Keratinocyte (primary cell): ENCODE measurements around the gene HPS1. TPM values are rescaled to one million over a fixed set of nuclear protein-coding genes. Genes with fewer than 3 reads are reported as not detected.

Experiments used
- DNase-seq: peaks from one replicate; pipeline ENCODE4 v3.0.0-alpha.2; 2011; ENCODE audit warnings: low read depth, missing footprints, low spot score
- FAIRE-seq: peaks from 2 replicates; lab custom pipeline; 2011; peaks lifted over from hg19 to GRCh38; lab: Jason Lieb, UNC
- H2AFZ ChIP-seq: 2 replicates; pipeline ENCODE4 v1.6.0; 2012; ENCODE audit warnings: low read length, control low read depth, inconsistent platforms; ENCODE audit not compliant: control insufficient read depth
- H3K27ac ChIP-seq: 2 replicates; pipeline ENCODE4 v1.5.1; 2011; ENCODE audit warnings: low read length; ENCODE audit not compliant: control insufficient read depth, insufficient read depth
- H3K27me3 ChIP-seq: 3 replicates; pipeline ENCODE4 v1.6.0; 2011; ENCODE audit warnings: low read length; ENCODE audit not compliant: control insufficient read depth, insufficient read depth; ENCODE audit errors: extremely low read depth
- H3K36me3 ChIP-seq, 2 experiments: 2 replicates in 1 of 2; 3 replicates in 1 of 2; pipeline ENCODE4 v1.5.1; 2011; ENCODE audit warnings: low read length in 2 of 2, mild to moderate bottlenecking in 1 of 2; ENCODE audit not compliant: control insufficient read depth in 2 of 2, insufficient read depth in 2 of 2; ENCODE audit errors: extremely low read depth in 1 of 2
- H3K4me1 ChIP-seq: 3 replicates; pipeline ENCODE4 v1.5.1; 2011; ENCODE audit warnings: low read length; ENCODE audit not compliant: control insufficient read depth, insufficient read depth; ENCODE audit errors: extremely low read depth
- H3K4me2 ChIP-seq: 3 replicates; pipeline ENCODE4 v1.6.0; 2011; ENCODE audit warnings: low read depth, low read length; ENCODE audit not compliant: control insufficient read depth, insufficient read depth; ENCODE audit errors: extremely low read depth
- H3K4me3 ChIP-seq, 3 experiments: fragments of 200-600 bp in 1 of 3; sonication (generic) in 1 of 3; 2 replicates in 2 of 3; 3 replicates in 1 of 3; pipeline ENCODE4 v1.5.1; 2011 to 2016; ENCODE audit warnings: low read length in 3 of 3, mild to moderate bottlenecking in 3 of 3, control low read depth in 2 of 3, inconsistent platforms in 1 of 3, low read depth in 1 of 3, mixed read lengths in 1 of 3, mixed run types in 1 of 3, moderate library complexity in 1 of 3; ENCODE audit not compliant: control insufficient read depth in 2 of 3, insufficient read depth in 2 of 3; ENCODE audit errors: extremely low read depth in 1 of 3
- H3K79me2 ChIP-seq: 2 replicates; pipeline ENCODE4 v1.6.0; 2012; ENCODE audit warnings: low read length; ENCODE audit not compliant: control insufficient read depth, insufficient read depth
- H3K9ac ChIP-seq: 3 replicates; pipeline ENCODE4 v1.6.0; 2011; ENCODE audit warnings: low read length; ENCODE audit not compliant: control insufficient read depth, insufficient read depth; ENCODE audit errors: extremely low read depth
- H3K9me1 ChIP-seq: 3 replicates; pipeline ENCODE4 v1.6.0; 2011; ENCODE audit warnings: low read length; ENCODE audit not compliant: control insufficient read depth, insufficient read depth; ENCODE audit errors: extremely low read depth
- H3K9me3 ChIP-seq: 2 replicates; pipeline ENCODE4 v1.5.1; 2012; ENCODE audit warnings: low read depth, low read length; ENCODE audit not compliant: control insufficient read depth
- H4K20me1 ChIP-seq: 3 replicates; pipeline ENCODE4 v1.6.0; 2011; ENCODE audit warnings: low read length; ENCODE audit not compliant: control insufficient read depth, insufficient read depth; ENCODE audit errors: extremely low read depth
- CTCF ChIP-seq, 3 experiments: IDR thresholded peaks in 1 of 3; conservative IDR thresholded peaks in 1 of 3; optimal IDR thresholded peaks in 1 of 3; 2 replicates in 2 of 3; 3 replicates in 1 of 3; pipeline versions ENCODE3 to v1.5.1; 2011; ENCODE audit warnings: low read length in 3 of 3, mild to moderate bottlenecking in 3 of 3, moderate library complexity in 2 of 3, control low read depth in 1 of 3, inconsistent platforms in 1 of 3; ENCODE audit not compliant: insufficient read depth in 2 of 3; ENCODE audit errors: extremely low read depth in 1 of 3
- EZH2 ChIP-seq: IDR thresholded peaks from one replicate; pipeline ENCODE4 v1.6.1; 2012; ENCODE audit warnings: inconsistent platforms, mild to moderate bottlenecking, low read length, moderate library complexity
- dilution Hi-C: fragments of 300-500 bp; cut with MboI; formaldehyde crosslinking; loops from one replicate; pipeline ENCODE4 v1.7.0; 2020; ENCODE audit warnings: low sequenced_read_pairs; ENCODE audit not compliant: extremely low pct_ligation_motif_present
- polyA plus RNA-seq, 5 experiments: library from polyadenylated mRNA; depleted of rRNA in 3 of 5; stranded (reverse) in 3 of 5; stranded (forward) in 1 of 5; unstranded in 1 of 5; fragments of >200 nt; gene quantifications; 1 replicate in 1 of 5; 2 replicates in 3 of 5; 3 replicates in 1 of 5; pipeline versions ENCODE4 v1.2.1 to v1.2.3, GENCODE V29; 2011 to 2012; ENCODE audit warnings: missing spikeins in 2 of 5, low read depth in 1 of 5, low replicate concordance in 1 of 5

The HPS1 gene
- polyA plus RNA-seq, 1 donor (not counting 4 experiments of a cell fraction or from before 2014, with no cell fraction given): 39.4 TPM

DNA sequence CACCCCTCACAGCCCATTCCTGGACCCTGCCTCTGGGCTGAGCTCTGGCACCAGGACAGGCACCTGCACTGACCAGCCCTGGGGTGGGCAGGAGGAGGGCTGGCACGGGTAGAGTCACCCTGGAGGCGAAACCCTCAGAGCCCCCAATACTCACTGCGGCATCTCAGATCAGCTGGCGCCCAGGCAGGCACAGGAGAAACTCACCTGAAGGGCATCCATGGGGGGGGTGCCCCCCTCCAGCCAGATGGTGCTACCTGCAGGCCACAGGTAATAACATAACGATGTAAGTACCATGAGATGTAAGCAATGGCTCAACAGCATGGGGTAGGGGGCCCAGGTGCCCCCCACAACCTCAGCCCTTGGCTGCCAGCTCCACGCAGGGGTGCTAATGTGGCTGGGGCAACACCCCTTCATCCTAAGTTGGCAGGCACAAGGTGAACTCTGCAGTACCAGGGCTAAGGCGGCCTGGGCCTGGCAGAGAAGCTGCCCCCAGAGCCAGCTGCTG, 19.7 kb downstream of the HPS1 start:
- no peak overlapping the region for H2AFZ ChIP-seq
- TF ChIP-seq CTCF (optimal IDR thresholded peaks at IDR 0.05 in 1 of 3, IDR thresholded peaks at IDR 0.05 in 1 of 3, conservative IDR thresholded peaks at IDR 0.05 in 1 of 3; ENCODE audit: extremely low read depth in 1 of 3, insufficient read depth in 2 of 3, low read length in 3 of 3) (no peak), EZH2 (no peak)

DNA sequence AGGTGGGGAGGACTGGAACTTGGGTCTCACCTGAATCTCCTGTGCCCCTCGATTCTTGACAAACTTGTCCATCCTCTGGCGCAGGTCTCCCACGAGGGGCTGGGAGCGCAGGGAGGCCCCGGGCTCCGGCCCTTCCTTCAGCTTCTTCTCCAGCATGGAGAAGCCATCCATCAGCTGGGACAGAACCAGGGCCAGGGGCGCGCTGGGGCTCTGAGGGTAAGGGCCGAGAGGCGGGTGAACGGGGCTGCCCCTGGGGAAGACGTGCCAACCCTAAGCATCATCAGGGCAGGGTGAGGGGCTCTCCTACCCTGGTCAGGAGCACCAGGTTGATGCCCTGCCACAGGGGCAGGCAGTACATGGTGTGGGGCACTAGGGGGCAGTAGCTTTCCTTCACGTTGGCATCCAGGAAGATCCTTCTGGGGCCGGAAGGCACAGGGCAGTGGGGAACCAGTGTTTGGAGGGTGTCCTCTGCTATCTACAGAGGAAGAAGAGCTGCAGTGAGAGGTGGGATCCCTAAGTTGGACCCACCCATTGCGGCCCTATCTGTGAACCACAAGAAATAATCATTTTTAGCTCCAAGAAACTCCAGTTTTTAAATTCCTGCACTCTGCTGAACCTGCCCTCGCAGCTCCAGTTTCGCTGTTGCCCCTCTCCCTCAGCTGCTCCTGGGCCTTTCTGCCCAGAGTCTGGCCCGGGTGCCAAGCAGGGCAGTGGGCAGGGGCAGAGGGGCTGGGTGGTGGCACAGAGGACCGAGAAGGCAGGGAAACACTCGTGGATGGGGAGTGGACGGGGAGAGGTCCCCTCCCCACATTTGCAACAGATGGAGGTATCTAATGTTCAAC, 21.0 kb downstream of the HPS1 start:
- no peak for FAIRE-seq
- H3K36me3 ChIP-seq: peaks cover 8 to 30% of the 10 kb centered on the region in 2 experiments
- no peak for DNase-seq

More for the DNA sequence above, 19.7 kb downstream of the HPS1 start:
- Histone ChIP-seq H3K9me3 (no peaks in the 10 kb centered on the region), H3K79me2 (no peaks in the 10 kb centered on the region), H3K4me3 (no peak overlapping the region), H3K4me2 (no peak overlapping the region), H3K27ac (no peak overlapping the region), H3K36me3 (peaks cover 8 to 33% of the 10 kb centered on the region in 2 experiments), H4K20me1 (no peaks in the 10 kb centered on the region), H3K9me1 (no peaks in the 10 kb centered on the region), H3K27me3 (no peaks in the 10 kb centered on the region), H3K4me1 (peaks cover 6% of the 10 kb centered on the region), H3K9ac (no peak overlapping the region)
- FAIRE-seq: no peak
- dilution Hi-C loops: no loop called here
- no peak for DNase-seq

More for the DNA sequence above, 21.0 kb downstream of the HPS1 start:
- Histone ChIP-seq H3K4me3 (no peak overlapping the region), H3K79me2 (no peaks in the 10 kb centered on the region), H3K27me3 (no peaks in the 10 kb centered on the region), H3K9me1 (no peaks in the 10 kb centered on the region), H2AFZ (no peak overlapping the region), H3K4me2 (no peak overlapping the region), H3K27ac (no peak overlapping the region), H3K4me1 (peaks cover 6% of the 10 kb centered on the region), H4K20me1 (no peaks in the 10 kb centered on the region), H3K9ac (no peak overlapping the region), H3K9me3 (no peaks in the 10 kb centered on the region)
- TF ChIP-seq CTCF (optimal IDR thresholded peaks at IDR 0.05 in 1 of 3, IDR thresholded peaks at IDR 0.05 in 1 of 3, conservative IDR thresholded peaks at IDR 0.05 in 1 of 3; ENCODE audit: extremely low read depth in 1 of 3, insufficient read depth in 2 of 3, low read length in 3 of 3) (peak; percentile 88 to 94 (median 89)), EZH2 (no peak)
- dilution Hi-C loops: no loop called here
